ENCODE data around the gene EHMT2. TPM values are rescaled to one million over a fixed set of nuclear protein-coding genes. Genes with fewer than 3 reads are reported as not detected.

Gene EHMT2
- total RNA-seq, 6 experiments from 2014 or later = 43.4 to 47.4 (median 45.9) TPM

GRCh38 chr6:31837369-31838113 lies 60.0 kb downstream of the EHMT2 start:
- no peak for DNase-seq
- Mint-ChIP-seq H3K4me3 (peak overlapping the region; percentile 97), H3K27ac (peak overlapping the region; percentile 99), H3K9me3 (peaks cover 10% of the 10 kb centered on the region; the same call in 1 of the 2 replicates), H3K4me1 (ENCODE audit: low read depth) (peaks cover 38% of the 10 kb centered on the region), H3K27me3 (ENCODE audit: insufficient read depth) (peaks cover 24% of the 10 kb centered on the region), H3K36me3 (ENCODE audit: low read depth) (peaks cover 47% of the 10 kb centered on the region)
- TF ChIP-seq CTCF (IDR thresholded peaks at IDR 0.05) = no peak

GRCh38 chr6:31836474-31837368 lies 60.8 kb downstream of the EHMT2 start:
- peaks cover 38% of the 10 kb centered on the region for H3K4me1 Mint-ChIP-seq (ENCODE audit: low read depth)

GRCh38 chr6:31836047-31836473 lies 61.4 kb downstream of the EHMT2 start:
- no peak for DNase-seq
- H3K4me1 Mint-ChIP-seq (ENCODE audit: low read depth) = peaks cover 41% of the 10 kb centered on the region
- H3K36me3 Mint-ChIP-seq (ENCODE audit: low read depth) = peaks cover 48% of the 10 kb centered on the region
- H3K27ac Mint-ChIP-seq = peak overlapping the region; percentile 99
- peak overlapping the region; percentile 97 for H3K4me3 Mint-ChIP-seq
- H3K27me3 Mint-ChIP-seq (ENCODE audit: insufficient read depth) = peaks cover 24% of the 10 kb centered on the region
- TF ChIP-seq CTCF (IDR thresholded peaks at IDR 0.05) = no peak
- peaks cover 10% of the 10 kb centered on the region; the same call in 1 of the 2 replicates for H3K9me3 Mint-ChIP-seq

More at GRCh38 chr6:31836474-31837368, 60.8 kb downstream of the EHMT2 start:
- peak; percentile 60 for DNase-seq
- H3K27ac Mint-ChIP-seq = peak overlapping the region; percentile 99
- peaks cover 10% of the 10 kb centered on the region; the same call in 1 of the 2 replicates for H3K9me3 Mint-ChIP-seq
- TF ChIP-seq CTCF (IDR thresholded peaks at IDR 0.05) = 0 out of 2 replicates have a peak, but pooled peaks have one; percentile 32
- peak overlapping the region; percentile 97 for H3K4me3 Mint-ChIP-seq
- H3K27me3 Mint-ChIP-seq (ENCODE audit: insufficient read depth) = peaks cover 24% of the 10 kb centered on the region
- peaks cover 47% of the 10 kb centered on the region for H3K36me3 Mint-ChIP-seq (ENCODE audit: low read depth)

GRCh38 chr6:31834367-31835250 lies 62.9 kb downstream of the EHMT2 start:
- Mint-ChIP-seq H3K27me3 (ENCODE audit: insufficient read depth) (peaks cover 24% of the 10 kb centered on the region), H3K9me3 (peaks cover 10% of the 10 kb centered on the region; the same call in 1 of the 2 replicates), H3K4me1 (ENCODE audit: low read depth) (peaks cover 44% of the 10 kb centered on the region), H3K27ac (peak overlapping the region; percentile 99), H3K36me3 (ENCODE audit: low read depth) (peaks cover 57% of the 10 kb centered on the region), H3K4me3 (peak overlapping the region; percentile 97)
- DNase-seq = peak; percentile 81
- TF ChIP-seq CTCF (IDR thresholded peaks at IDR 0.05) = no peak
